Medulla oblongata (tissue), 1 donor: ENCODE data around the gene GRAPL.
"Not testable (repeated sequence)": the region's sequence is repeated elsewhere in the genome, so short reads cannot be mapped to it uniquely, and the experiment has no call there.

Source experiments
- DNase-seq: peaks from one replicate; pipeline ENCODE4 v3.0.0-alpha.2; 2015; ENCODE audit errors: extremely low spot score

Gene GRAPL

GRCh38 chr17:19136605-19137004 is 9.2 kb downstream of the GRAPL start:
- not testable (repeated sequence) for DNase-seq

GRCh38 chr17:19137959-19138358 is 10.6 kb downstream of the GRAPL start:
- not testable (repeated sequence) for DNase-seq

- not testable (repeated sequence) for DNase-seq
These were observed 14.2 kb downstream of the GRAPL start for GRCh38 chr17:19141366-19142155.

GRCh38 chr17:19142419-19142818 is 15.0 kb downstream of the GRAPL start:
- not testable (repeated sequence) for DNase-seq

GRCh38 chr17:19143097-19143777 is 15.8 kb downstream of the GRAPL start:
- DNase-seq = not testable (repeated sequence)

GRCh38 chr17:19144373-19144772 is 17.0 kb downstream of the GRAPL start:
- DNase-seq = not testable (repeated sequence)

GRCh38 chr17:19145471-19145870 is 18.1 kb downstream of the GRAPL start:
- DNase-seq = not testable (repeated sequence)

GRCh38 chr17:19150678-19151615 is 23.6 kb downstream of the GRAPL start:
- not testable (repeated sequence) for DNase-seq

- not testable (repeated sequence) for DNase-seq
These were observed 30.2 kb downstream of the GRAPL start for GRCh38 chr17:19157628-19158027.

GRCh38 chr17:19158478-19158877 is 31.1 kb downstream of the GRAPL start:
- DNase-seq = not testable (repeated sequence)

- not testable (repeated sequence) for DNase-seq
These were observed 31.5 kb downstream of the GRAPL start for GRCh38 chr17:19158938-19159337.

GRCh38 chr17:19161308-19162107 is 34.1 kb downstream of the GRAPL start:
- DNase-seq = not testable (repeated sequence)

- not testable (repeated sequence) for DNase-seq
These were observed 35.2 kb downstream of the GRAPL start for GRCh38 chr17:19162384-19163216.

GRCh38 chr17:19174422-19174821 is 47.0 kb downstream of the GRAPL start:
- not testable (repeated sequence) for DNase-seq

GRCh38 chr17:19175410-19175809 is 48.0 kb downstream of the GRAPL start:
- DNase-seq = not testable (repeated sequence)

- not testable (repeated sequence) for DNase-seq
These were observed 53.9 kb downstream of the GRAPL start for GRCh38 chr17:19181040-19181875.

- DNase-seq = not testable (repeated sequence)
These were observed 60.8 kb downstream of the GRAPL start for GRCh38 chr17:19187883-19188869.
